EH (cell line): ENCODE results near the gene B3GALT6.

Source experiments
- DNase-seq: peaks from one replicate; pipeline ENCODE4 v3.0.0-alpha.2; 2015; ENCODE audit warnings: low read depth

The B3GALT6 gene

GRCh38 chr1:1264868-1265272 is 32.8 kb downstream of the B3GALT6 start:
- DNase-seq: peak; percentile 100

- DNase-seq: no peak
Measured at GRCh38 chr1:1267488-1268283, 35.6 kb downstream of the B3GALT6 start.

GRCh38 chr1:1268284-1268682 is 36.2 kb downstream of the B3GALT6 start:
- DNase-seq: no peak

- DNase-seq: peak; percentile 18
Measured at GRCh38 chr1:1270813-1271212, 38.8 kb downstream of the B3GALT6 start.

- no peak for DNase-seq
Measured at GRCh38 chr1:1272341-1273208, 40.5 kb downstream of the B3GALT6 start.

GRCh38 chr1:1273209-1273511 is 41.1 kb downstream of the B3GALT6 start:
- peak; percentile 19 for DNase-seq

GRCh38 chr1:1273512-1274298 is 41.7 kb downstream of the B3GALT6 start, which contains the start of gene UBE2J2:
UBE2J2 (minus strand) TSS chr1:1273854; CDS start chr1:1267992, 5,862 bp downstream.
- DNase-seq: peak; percentile 90

GRCh38 chr1:1274299-1274930 is 42.4 kb downstream of the B3GALT6 start:
- DNase-seq: no peak

GRCh38 chr1:1274931-1275431 is 42.9 kb downstream of the B3GALT6 start:
- no peak for DNase-seq

- DNase-seq: no peak
Measured at GRCh38 chr1:1275836-1276235, 43.8 kb downstream of the B3GALT6 start.

- DNase-seq: no peak
Measured at GRCh38 chr1:1278620-1279019, 46.6 kb downstream of the B3GALT6 start.

- no peak for DNase-seq
Measured at GRCh38 chr1:1279028-1279427, 47.0 kb downstream of the B3GALT6 start.

- DNase-seq: no peak
Measured at GRCh38 chr1:1280782-1281481, 48.9 kb downstream of the B3GALT6 start.

GRCh38 chr1:1281533-1282321 is 49.7 kb downstream of the B3GALT6 start:
- DNase-seq: peak; percentile 59

GRCh38 chr1:1282998-1283397 is 51.0 kb downstream of the B3GALT6 start:
- DNase-seq: peak; percentile 25

GRCh38 chr1:1283821-1284220 is 51.8 kb downstream of the B3GALT6 start:
- peak; percentile 28 for DNase-seq
